ENCODE data around the gene HOXB9.

Gene HOXB9

DNA sequence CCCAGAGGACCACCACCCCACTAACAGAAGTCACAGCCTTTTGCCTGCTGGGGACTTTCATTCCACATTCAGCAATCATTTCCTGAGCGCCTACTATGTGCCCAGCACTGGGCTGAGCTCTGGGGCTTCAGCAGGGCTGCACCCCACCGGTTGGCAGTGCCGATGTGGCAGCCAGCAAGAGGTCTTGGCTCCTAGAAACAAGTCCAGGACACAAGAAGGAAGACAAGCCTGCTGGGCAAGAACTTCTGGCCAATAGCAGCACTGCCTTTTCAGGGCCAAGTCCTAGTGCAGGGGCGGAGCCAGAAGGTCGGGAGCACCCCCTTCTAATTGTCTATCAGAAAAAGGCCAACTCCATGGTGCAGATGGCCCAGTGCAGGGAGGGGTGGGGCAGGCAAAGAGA, 13.0 kb upstream of the HOXB9 start:
- no peak for DNase-seq

DNA sequence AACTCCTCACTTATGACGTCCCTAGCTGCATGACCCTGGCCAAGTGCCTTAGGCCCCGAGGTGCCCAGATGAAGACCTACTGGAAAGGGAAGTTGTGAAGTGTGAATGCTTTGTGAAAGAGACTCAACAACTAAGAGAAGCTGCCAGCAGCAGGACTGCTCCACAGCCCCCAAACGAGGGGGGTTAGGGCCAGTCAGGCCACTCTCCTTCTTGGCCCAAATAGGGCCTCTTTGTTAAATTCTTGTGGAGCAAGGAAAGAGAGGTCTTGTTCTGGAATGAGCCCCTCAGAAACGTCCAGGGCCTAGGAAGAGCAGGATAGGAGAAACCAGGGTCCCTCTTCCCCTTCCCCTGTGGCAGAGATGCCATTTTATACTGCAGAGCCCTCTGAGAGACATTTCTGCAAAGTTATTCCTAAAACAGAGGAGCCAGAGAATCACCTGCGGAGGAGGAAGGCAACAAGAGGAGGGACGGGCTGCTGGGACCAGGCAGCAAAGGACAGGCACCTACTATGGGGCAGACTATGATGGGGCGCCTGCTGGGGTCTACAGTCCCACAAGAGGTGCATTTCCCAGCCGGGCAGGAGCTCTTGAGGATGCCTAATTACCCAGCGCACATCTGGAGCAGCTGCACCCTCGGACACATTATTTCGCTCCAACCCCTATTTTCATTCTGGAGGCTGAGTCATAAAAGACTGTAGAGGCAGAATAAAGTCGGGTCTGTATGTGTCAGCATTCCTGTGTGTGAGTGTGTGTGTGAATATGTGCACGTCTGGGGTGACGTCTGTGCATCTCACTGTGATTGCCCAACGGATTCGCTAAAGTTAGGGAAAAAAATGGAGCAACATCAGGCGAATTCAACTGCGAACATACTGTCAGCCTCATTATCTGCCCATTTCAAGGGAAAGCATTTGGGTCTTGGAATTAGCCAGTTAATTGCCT, 11.4 kb upstream of the HOXB9 start:
- no peak for DNase-seq

- peak; percentile 91 for DNase-seq
Measured at GRCh38 chr17:48636177-48637018, 10.2 kb upstream of the HOXB9 start.

- no peak for DNase-seq
Measured at GRCh38 chr17:48634493-48635208, 8.5 kb upstream of the HOXB9 start.

DNA sequence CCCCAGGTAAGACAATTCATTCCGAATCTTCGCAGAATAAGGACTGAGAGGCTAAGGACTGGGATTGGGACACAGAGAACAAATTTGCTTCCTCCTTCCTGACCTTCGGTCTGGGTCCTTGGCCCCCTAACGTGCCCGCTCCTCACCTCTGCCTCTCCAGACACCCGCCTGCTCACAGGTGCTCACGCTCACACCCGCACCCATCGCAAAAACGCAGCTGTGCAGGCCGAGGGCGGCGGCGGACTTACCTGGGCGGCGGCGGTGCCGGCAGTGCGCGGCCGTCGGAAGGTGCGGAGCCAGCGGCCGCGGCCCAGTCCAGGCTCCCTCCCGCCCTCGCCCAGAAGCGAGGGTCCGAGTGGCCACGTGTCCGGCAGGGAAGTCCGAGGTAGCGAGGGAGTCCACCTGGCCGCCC, 7.1 kb upstream of the HOXB9 start:
- no peak for DNase-seq

DNA sequence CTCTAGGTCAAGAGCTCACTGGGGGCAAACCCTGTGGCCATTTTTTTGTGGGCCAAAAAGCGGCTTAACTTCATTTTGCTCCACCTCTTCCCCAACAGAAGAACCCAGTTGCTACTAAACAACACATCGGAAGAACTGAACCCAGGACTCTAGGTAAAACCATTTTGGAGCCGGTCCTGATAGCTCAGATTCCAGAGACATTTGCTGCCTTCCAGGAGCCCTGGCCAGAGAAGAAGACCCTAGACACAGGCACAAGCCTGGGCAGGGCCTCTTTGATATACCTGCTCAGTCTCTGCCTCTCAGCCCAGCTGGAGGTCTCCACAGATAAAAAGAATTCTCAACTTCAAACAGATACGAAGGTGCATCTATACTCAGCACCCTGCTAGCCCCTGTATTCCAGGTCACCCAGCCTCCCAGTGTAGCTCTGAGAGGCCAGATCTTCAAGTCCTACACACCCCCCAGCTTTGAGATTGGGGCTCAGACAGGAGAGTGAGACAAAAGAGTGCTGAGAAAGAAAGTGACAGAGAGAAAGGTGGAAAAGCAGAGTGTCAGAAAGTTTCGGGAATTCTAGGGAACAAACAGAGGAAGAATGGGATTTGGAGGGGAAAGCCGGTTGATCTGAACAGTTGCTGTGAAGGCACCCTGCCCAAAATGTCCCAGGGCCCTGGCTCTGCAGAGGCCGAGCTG, 6.6 kb upstream of the HOXB9 start:
- DNase-seq = no peak

DNA sequence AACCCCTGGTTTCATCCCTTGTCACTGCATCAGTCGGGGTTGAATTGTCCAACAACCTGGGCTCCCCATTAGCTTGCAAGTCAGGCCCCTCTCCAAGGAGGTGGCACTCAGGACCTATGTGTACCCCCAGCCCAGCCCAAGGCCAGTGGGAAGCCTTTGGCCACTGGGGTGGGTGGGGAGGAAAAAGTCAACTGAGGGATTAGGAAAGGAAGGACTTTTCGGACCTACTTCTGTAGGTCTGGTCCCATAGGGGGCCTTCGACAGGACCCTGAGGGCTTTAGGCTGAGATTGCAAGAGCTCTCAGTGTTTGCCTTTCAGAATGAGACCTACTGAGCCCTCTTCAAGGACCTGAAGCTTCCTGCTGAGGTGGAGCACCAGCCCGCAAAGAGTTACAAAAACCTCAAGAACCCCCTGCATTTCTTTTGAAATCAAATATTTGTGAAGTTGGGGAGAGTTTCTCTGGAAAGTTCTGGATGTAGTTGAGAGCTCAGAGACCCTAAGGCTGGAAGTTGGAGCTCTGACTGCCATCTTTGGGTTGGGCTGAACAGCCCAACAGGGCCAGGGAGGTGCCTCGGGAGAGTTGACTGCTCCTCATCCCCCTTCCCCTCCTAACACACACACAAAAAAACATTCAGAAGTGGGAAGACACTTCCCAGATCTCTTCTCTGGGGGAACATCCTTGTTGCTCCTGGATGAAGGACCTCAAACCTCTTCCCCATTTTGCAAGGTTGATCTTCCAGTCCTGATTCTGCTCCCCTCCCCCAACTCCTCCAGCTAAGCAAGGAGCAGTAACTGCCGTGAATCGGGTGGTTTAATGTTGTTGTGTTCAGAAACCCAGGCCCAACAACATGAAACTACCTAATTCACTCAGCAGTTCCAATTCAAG, 5.8 kb upstream of the HOXB9 start:
- DNase-seq = no peak

DNA sequence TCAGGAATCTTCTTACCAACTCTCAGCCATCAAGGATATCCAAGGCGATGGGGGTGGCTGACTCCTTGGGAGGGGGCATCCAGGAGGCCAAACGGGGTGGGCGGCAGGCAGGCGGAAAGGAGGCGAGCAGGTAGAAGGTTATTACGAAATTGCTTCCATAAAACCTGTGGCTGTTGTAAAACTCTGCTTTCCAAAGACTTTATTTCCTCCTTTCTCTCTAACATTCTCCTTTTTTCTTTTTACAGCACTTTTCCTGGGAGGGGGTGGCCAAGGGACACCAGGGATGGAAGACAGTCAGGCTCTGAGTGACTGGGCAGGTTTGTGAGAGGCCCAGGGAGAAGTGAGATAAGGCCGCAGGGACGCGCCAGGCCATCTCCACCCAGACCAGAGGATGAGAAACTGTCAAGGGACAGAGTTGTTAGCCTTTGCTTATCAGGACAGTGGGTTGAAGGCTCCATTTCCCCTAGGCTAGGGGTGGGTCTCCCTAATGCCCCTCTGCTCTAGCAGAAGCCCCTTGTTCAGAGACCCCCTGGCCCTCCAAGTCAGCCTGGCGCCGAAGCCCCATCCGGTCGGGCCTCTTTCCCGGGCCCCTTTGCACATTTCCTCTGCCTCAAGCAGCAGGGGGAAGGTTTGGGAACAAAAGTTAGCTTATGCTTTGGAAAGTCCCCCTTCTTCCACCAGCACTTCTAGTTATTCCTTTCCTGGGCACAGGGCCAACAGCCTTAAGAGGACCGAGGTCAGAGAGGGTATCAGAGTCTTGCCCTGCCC, 5.0 kb upstream of the HOXB9 start:
- DNase-seq = no peak

DNA sequence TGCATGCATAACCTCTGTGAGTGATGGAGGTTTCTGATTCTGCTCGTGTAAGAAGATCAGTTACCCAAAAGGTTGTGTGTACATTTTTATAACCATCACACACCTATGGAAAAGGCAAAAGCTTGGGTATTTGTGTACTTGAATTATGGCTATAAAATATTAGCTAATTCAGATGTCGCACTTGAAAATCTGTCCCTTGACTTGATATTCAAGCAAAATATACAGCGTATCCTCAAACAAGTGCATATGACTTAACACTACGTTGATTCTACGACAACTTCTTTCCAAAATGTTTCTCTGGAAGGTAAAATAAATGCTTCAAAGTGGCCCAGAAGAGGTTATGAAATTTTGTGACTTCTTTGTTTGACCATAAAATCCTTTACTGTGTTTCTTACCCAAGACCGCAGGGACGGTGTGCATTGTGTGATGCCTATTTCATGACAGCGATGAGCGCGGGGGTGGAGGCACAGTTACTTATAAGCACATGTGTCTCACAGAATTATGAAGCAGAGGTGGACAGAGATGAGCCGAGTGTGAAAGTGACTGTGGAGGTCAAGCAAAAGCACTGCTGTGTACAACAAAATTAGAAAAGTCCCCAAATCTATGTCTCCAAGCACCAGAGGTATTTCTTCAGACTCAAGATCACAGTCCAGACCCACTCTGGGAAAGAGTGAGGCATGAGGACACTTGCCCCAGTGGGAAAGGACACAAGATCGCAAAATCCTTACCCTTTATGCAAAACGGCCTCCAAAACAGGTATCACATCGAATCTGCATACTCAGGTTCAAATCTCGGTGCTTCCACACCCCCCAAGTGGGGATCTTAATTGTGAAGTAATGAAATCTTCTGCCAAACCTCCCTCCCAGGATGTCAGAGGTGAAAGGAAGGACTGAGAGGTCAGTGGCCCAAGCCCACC, 4.1 kb upstream of the HOXB9 start:
- no peak for DNase-seq

GRCh38 chr17:48629411-48629759, 3.2 kb upstream of the HOXB9 start:
- no peak for DNase-seq

DNA sequence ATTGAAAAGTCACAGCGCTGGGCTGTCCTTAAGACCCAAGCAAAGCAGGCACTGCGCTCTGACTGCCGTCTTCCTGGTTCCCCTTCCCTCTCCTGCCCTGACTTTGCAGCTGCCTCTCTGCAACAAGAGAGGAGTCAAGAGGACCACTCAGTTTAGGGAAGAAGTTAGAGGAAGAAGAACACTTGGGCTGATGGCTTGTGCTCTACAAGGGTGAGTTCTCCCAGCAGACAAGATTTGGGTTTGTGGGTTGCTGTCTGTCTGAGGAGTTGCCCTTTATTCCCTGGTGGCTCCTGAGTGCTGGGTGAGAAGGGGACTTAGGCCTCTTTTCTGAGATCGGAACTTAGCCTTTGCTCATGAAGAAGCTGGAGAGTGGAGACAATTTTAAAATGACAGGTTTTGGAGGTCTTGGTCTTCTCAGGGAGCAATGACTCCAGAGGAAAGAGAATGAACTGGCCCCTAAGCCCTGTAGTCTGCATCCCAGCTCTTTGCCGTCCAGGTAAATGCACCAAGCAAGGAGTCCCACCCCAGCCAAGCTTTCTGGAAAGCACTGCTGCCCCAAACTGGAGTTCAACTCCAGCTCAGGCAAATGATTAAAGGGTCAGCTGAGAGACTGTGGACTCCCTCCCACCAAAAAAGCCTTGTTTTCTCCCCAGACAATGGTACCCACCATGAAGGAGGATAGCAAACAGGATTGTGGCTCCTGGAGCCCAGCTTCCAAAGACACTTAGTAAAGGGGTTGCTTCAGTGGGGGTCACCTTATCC, 2.7 kb upstream of the HOXB9 start:
- DNase-seq = no peak

DNA sequence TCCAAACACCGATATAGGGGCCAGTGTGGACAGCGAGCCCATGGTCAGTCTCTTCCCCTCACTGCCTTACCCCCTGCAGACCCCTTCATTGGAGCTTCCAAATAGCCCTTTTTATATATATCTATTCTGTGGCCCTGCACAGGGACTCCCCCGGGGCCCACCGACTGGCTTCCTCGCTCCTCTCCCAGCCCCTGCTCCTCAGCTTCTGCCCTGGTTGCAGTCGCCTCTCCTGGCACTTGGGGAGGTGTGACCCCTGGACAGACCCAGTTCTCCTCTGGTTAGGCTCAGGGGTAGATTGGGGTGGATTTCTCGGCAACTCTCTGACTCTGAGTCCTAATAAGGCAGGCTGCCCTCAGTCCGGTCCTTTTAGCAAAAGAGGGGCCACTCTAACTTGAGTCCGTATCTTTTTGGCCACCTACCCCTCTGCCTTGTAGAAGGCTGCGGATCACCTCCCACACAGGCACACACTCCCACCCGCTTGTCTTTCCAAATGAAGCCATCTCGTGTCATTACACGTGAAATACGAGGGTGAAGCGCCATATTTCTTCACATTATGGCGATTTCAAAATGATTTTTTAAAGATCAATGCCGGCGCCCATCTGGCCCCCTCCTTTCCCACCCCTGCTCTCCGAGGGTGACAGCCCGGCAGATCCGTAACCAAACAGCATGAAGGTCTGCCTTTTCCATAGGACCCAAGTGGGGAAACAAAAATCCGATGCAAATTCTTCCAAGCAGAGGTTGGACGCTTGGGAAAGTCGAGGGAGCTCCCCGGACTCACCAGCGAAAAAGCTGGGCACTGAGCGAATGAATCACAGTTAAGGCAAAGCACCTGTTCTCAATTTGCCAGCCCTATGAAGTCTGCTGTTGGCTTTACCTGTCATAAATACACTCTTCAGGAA, 1.7 kb upstream of the HOXB9 start:
- DNase-seq = no peak

DNA sequence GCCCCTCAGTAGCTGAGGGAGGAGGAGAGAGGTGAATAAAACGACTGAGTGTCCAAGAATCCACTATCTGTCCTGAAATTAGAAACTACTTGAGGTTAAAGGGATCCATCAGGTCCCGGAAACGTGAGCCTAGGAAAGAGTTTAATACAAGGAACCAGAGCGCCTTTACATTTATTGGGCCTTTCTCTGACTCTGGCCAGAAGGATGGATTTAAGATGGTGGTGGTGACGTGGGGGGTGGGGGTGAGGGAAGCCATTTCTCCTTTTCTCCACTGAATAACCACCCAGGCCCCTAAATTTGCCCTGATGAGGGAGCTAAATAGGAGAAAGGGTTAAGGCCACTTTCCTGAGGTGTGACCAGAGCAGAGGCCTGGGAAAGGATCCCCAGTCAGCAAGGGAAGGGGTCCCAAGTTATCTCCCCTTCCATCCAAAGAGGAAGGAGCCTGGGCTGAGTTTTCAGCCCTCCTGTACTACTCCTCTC, 1.0 kb upstream of the HOXB9 start:
- no peak for DNase-seq

GRCh38 chr17:48625495-48626244, 488 bp downstream of the HOXB9 start:
- DNase-seq = peak; percentile 55

- no peak for DNase-seq
Measured at GRCh38 chr17:48624544-48625494, 1.3 kb downstream of the HOXB9 start.

GRCh38 chr17:48624118-48624517, 2.0 kb downstream of the HOXB9 start:
- no peak for DNase-seq
